ENCODE measurements around the gene ALB.

DNA sequence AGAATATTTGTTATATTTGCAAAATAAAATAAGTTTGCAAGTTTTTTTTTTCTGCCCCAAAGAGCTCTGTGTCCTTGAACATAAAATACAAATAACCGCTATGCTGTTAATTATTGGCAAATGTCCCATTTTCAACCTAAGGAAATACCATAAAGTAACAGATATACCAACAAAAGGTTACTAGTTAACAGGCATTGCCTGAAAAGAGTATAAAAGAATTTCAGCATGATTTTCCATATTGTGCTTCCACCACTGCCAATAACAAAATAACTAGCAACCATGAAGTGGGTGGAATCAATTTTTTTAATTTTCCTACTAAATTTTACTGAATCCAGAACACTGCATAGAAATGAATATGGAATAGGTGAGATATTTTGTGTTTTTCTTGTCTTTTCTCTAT lies 31.9 kb downstream of the ALB start, which contains the start of gene AFP:
- TF ChIP-seq POLR2A (IDR thresholded peaks at IDR 0.05; ENCODE audit: low read depth, low read length) (no peak), POLR2AphosphoS5 (IDR thresholded peaks at IDR 0.05; ENCODE audit: low read depth, low read length) (no peak)
